Measurements from ENCODE around the gene ZFYVE27.

Gene ZFYVE27

DNA sequence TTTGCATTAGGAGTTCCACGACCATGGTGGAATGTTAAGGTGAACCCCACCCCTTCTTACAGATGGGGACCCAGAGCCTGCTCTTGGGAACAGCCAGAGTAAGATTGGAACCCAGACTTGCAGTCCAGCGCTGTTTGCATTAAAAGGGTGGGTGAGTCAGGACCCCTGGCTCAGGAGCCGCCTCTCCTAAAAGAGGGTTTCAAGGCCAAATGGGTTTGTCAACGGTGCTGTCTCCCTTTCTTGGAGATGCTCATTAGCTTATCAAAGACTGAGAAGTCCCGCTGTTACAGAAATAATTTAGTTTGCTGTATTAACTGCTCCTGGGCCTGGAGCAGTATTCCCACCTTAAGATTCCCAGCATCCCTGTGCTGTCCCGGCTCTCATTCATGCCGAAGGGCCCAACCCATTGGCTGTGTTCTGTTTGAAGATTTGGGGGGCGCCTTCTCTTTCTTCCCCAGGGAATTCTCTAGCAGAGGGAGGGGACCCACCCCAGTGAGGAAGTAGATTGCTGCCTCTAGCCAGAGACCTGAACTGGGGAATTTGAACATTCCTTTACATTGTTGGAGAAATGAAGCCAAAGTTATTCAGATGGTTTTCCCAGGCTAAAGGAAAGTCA, 21.6 kb upstream of the ZFYVE27 start:
- no peak for DNase-seq

DNA sequence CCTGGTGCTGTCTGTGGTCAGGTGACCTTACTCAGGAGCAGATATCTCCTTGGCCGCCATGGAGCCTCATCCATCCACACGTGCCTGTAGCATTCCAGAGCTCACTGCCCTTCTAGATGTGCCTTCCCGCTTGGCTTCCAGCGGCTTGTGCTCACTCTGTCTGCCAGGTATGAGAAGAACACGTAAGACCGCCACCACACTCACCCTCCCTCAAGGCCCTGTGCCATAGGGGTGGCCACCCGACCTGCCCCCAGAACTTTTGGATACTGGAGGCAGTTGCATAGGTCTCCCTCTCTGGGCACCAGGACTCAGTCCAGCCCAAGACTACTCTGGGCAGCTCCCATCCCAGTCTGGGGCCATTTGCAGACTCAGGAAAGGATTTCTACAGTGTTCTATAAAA, 19.3 kb upstream of the ZFYVE27 start:
- no peak for DNase-seq

DNA sequence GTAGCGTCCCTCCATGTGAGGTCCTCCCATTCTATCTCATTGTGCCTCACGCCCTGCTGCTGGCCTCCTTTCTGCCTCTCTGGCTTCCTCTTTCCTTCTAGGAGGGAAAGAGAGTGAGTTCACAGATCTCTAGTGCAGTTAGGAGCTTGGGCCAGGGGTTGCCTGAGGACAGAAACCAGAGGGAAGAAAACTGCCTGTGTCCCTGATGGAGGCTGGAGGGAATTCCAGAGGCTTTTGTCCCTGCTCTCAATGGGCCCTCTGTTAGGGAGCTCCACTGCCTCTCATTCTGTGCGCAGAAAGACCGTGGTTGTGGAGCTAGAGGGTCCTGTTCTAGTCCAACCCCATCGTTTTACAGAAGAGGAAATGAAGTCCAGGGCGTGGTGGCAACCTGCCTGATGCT, 18.8 kb upstream of the ZFYVE27 start:
- DNase-seq: no peak

DNA sequence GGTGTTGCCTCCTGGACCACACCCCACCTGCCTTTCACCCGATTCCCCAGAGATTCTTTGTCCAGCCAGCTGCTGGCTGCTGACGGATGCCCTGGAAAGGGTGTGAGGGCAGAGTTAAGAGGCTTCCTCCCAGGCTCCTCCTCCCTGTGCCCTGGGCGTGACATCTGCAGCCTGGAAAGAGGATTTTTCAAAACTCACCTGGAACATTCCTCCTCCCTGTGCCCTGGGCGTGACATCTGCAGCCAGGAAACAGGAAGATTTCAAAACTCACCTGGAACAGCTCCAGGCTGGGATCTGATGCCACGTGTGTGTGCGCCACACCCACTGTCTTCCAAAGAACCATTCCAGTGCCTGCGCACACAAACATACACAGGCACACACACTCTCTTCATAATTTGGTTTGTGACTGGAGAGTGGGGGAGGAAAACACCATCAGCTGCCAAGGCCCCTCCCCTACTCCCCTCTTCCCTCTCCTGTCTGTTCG, 18.2 kb upstream of the ZFYVE27 start:
- DNase-seq: peak; percentile 60

DNA sequence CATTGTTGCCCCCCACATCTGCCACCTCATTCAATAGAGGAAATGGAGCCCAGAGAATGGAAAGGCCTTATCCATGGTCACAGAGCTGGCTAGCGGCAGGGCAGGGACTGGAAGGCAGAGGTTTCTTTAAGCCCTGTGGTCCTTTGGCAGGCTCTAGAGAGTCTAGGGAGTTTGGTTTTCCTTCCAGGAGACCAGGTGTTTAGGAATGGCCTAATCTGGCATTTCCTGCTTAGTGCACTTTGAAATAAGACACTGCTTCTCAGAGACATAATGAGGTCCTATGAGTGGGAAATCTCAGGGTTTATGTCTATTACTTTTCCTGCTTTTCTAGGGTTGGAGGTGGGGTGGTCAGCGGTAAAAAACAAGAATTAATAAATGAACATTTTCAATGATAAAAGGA, 17.3 kb upstream of the ZFYVE27 start:
- DNase-seq: no peak

DNA sequence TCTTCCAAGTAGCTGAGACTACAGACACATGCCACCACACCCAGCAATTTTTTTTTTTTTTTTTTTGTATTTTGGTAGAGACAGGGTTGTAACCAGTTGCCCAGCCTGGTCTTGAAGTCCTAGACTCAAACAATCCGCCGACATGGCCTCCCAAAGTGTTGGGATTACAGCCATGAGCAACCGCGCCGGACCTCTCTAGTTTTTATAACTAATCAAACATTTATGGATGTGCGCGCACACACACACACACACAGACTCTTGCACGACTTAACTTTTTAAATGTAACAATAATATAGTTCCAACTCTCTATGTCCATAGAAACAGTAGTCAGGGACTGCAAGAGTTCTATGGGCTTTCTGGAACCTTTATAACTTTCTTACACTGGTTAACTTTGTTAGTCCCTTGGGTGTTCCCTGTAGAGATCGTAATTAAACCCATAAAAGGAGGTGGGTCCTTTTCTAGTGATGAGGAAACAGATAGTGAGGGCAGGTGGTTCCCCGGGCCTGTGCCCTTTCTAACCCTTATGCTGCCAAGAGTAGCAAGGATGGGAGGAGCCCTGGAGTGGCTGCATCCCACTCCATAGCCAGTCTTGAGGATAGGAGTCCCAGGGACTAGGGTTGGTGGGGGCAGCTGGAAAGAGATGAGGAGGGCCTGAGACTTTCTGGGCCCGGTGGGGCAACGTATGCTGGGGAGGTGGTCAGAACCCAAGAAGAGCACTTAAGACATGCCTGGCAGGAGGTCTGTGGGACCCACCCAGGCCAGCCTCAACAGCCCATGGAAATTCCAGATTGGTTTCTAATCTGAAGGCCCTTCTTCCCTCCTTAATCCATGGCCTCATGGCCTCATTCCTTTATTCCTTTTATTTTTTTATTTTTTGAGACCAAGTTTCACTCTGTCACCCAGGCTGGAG, 14.8 kb upstream of the ZFYVE27 start:
- no peak for DNase-seq

DNA sequence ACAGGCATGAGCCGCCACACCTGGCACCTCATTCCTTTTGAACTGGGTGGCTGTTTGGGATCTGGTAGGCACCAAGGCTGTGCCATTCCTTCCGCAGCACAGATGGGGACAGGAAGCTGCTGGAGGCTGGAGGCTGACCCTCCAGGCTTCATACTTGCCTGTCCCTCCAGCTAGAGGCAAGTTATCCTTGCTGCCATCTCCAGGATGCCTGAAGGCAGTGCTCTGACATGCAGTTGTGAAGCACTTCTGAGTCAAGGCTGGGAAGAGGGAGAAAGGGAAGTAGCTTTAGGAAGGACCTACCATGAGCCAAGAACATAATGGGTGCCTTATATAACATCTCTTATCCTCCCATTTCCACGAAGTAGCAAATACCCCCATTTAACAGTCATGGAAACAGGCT, 13.9 kb upstream of the ZFYVE27 start:
- DNase-seq: no peak

DNA sequence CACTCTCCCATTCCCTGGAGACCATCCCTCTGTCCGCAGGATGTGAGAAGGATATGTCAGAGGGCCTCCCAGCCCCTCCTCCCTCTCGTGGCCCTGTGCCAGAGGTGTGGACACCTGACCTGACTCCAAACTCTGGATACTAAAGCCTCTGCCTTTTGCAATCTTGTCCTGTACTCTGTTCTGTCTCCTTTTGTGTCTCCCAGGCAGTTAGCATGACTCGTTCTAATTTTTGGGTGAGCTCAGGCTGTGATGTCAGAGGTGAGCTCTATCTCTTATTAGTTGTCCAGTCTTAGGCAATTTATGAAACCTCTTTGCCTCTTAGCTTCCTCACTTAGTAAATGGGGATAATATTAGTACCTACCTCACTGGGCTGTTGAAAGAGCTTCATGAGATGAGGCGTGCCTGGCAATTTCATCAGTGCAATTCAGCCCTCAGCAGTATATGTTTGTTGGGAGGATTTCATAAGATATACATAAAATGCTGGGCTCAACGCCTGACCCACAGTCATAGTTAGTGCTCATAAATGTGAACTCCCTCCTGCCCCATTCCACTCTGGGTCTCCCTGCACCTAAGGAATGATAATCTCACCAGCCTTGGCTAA, 12.5 kb upstream of the ZFYVE27 start:
- DNase-seq: no peak

DNA sequence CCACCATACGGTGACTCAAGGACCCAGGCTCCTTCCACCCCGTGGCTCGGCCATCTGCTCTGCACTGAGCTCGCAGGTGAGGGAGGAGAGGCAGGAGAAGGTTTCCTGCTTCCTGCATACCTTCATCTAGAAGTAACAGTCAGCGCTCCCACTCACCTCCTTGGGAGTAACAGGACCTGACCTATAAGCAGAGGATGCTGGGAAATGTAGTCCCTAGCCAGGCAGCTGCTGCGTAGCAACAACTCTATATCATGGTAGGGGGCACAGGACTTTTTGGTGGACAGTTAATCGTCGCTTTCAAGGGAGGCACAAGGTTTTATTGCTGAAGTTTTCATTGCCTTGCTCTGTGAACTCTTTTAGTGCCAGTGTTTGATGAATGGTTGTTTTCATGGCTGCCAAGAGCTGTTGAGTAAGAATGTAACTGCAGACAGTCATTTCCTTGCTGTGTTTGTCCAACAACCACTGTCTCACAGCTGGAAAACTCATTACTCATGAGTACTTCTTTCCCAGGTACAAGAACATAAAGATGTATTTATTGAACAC, 10.2 kb upstream of the ZFYVE27 start:
- DNase-seq: peak; percentile 11

DNA sequence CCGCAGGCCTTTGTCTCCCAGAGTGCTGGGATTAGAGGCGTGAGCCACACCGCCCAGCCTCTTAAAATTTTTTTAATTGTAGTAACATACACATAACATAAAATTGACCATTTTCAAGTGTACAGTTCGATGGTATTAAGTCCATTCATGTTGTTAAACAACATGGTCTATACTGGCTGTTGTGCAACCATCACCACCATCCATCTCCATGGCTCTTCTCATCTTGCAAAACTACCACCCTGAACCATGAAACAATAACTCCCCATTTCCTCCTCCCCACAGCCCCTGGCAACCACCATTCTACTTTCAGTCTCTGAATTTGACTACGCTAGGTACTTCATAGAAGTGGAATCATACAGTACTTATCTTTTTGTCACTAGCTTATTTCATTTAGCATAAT, 7.9 kb upstream of the ZFYVE27 start:
- no peak for DNase-seq

DNA sequence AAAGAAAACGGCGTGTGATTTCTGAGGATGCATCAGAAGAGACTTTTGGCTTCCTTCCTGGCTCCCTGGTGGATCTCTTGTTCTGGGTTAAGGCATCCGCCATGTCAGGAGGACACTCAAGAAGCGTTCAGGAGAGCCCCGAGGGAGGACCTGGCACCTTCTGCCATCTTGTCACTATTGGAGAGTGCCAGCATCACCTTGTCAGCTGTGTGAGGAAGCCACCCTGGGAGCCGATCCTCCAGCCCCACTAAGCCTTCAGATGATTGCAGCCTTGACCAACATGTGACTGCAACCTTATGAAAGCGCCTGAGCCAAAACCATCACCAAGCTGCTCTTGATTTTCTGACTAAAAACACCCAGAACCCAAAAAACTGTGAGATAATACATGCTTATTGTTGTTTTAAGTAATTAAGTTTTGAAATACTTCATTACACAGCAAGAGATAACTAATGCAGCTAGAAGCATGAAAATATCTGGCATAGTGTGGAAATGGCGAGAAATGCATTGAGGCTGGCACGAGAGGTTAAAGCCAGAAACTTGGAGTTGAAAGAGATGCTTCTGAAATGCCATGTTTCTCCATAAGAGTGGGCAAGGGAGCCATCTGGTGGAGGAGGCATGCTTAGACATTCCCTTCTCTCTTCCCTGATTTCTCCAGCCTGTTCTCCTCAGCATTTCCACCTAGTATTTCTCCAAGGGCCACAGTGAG, 5.4 kb upstream of the ZFYVE27 start:
- peak; percentile 78 for DNase-seq

DNA sequence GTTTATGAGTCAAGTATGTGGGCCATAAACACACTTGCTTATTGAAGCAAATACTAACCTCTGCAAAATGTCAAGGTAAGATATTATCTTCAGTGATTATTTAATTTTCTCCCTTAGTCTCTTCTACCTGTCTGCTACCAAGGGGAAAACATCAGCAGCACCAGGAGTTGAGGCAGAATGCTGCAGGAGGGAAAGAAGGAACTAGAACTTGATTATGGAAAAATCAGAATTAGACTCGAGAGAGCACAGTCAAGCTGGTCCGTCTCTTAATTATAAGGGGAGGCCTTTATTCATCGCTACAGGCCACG, 4.9 kb upstream of the ZFYVE27 start:
- DNase-seq: no peak

DNA sequence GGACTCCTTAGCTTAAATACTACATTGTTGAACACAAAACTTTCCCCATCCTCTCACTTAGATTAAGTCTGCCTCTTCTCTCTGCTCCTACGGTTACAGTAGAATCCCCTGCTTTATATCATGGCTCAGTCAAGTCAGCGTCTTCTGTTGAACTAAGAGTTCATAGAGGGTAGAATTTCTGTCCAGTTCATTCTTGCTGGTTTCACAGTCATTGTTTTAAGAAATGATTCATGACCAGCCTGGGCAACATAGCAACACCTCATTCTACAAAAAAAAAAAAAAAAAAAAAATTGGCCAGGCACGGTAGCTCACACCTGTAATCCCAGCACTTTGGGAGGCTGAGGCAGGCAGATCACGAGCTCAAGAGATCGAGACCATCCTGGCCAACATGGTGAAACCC, 3.7 kb upstream of the ZFYVE27 start:
- DNase-seq: no peak

DNA sequence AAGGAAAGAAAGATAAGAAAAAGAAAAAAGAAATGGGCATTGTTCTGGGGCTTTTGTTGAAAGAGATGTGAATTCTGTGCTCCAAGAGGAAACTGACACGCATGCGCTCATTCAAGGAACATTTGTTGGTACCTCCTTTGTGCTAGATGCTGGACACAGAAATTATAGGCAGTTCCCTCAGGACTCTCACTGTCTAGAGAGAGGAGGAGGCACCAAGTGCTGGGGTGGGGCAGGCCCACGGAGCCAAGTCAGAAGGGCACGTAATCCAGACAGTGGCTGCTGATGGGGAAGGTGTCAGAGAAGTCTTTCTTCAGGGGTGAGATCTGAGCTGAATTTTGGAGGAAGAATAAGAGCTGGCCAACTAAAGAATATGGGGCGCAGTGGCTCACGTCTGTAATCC, 2.9 kb upstream of the ZFYVE27 start:
- DNase-seq: no peak

DNA sequence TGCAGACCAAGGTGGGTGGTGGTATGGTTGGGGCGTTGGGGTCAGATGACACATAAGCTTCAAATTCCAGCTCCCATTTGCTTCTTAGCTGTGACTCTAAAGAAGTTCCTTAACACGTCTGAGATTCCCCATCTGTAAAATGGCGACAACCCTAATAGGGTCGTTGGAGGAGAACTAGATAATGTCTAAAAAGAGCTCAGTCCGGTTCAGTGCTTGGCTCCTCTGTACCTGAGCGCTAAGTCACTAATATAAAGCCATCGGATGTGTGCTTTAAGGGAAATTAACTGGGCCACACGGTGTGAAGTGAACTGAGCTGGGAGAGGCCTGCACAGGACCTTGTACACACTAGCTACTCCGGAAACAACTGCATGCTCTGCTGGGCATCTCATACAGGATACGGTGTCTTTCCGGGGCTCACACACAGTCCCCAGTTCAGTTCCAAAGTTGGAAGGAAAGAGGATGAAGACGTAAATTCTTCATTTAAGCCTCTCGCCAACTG, 476 bp upstream of the ZFYVE27 start:
- no peak for DNase-seq

DNA sequence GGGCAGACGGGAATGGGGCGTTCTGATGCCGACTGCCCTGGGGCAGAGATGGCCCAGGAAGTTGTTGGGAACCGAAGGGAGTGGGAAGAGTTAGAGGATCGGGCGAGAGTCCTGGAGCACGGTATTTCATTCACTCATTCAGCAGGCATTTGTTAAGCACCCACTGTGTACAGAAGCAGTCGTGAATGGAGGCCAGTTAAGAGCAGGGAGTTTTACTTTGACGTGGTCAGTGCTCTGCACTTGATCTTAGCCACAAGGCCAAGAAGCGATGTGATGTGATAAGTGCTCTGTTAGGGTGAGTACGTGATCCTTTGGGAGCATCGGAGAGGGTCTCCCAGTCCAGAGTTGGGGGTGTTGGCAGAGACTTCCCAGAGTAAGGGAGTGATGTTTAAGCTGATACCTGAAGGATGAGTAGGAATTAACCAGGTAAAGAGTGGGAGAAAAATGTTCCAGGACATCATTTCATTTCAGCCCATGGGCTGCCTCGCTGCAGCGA, 890 bp downstream of the ZFYVE27 start:
- DNase-seq: no peak

DNA sequence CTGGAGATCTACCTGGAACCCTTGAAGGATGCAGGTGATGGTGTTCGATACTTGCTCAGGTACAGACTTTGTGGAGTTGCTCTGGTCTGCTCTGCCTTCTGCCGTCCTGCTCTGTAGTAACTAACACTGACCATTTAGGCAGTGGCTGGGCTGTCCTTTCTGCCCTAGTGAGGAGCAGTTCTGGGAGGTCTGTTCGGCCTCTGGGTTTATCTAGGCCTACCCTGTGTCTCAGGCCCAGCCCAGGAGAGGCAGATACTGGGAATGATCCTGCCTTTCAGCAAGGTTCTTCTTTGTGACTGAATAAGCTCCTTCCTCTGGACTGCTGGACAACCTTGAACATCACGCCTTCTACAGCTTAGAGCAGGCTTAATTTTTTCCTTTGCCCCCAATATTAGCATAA, 1.7 kb downstream of the ZFYVE27 start:
- no peak for DNase-seq

DNA sequence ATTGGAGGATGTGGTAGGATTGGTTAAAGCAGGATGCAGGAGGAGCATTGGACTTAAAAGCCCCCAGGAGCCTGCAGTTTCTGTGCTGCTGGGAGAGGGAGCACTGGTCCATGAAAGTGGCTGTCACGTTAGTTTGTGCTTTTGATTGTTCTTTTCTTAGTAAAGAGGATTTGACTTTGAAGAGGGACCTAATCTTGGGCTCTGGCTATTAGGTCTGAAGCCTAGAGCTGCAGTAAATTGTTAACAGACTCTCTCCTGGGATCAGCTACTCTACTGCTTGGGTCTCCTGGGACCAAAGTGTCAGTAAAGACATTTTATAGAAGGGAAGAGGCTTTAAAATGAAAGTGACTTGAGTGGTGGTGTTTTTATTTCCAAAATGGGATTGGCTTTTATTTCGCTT, 3.7 kb downstream of the ZFYVE27 start:
- DNase-seq: no peak

DNA sequence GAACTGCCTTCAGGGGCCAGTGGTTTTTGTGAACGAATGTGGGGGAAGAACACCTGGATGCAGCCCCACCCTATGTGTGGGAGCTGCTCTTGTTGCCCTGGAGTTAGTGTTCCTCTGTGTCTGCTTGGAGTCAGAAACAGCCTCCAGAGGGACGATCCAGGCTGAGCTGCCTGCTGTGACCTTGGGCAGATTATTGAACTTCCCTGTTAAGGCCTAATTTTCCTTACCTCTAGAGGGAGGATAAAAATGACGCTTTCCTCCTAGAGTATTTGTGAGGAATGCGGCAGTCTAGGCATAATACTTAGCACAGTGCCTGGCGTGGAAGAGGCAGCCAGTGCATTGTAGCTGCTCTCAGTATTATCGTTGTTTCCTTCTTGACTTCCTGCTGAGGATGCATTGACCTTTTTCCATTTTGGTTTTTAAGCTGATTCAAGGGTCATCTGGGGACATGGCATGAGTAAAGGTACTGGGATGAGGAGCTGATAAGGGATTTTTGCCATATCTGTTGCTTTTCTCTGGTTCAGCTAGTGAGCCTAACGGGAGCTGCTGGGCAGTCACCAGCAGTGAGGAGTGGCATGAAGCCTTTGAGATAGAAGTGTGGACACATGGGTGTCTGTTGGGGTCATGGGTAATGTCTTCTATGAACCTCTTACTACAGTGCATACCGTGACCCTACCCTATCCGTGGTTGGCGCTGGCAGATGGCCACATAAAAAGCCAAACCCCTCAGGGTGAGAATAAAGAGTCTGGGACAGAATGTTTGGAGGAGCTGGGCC, 6.4 kb downstream of the ZFYVE27 start:
- DNase-seq: no peak

DNA sequence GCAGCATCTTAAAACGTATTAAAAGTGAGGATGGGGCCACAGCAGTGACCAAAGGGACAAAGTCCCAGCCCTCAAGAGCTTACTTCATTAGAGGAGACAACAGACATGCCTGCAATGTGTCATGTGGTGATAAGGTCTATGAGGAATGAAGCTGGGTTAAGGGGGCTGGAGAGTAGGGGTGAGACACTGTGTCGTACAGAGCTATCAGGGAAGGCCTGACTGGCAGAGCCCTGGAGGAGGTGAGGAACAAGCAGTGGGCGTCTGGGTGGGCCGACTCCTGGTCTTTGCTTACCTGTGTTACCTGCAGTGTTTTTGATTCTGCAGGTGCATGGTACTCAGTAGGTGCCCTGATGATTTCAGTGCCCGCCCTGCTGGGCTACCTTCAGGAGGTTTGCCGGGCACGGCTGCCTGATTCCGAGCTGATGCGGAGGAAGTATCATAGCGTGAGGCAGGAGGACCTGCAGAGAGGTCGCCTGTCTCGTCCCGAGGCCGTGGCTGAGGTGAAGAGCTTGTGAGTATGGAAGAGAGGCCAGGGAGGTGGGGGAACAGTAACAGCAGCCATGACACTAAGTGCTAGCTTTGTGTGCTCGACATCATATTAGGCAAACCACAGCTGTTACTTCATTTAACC, 7.6 kb downstream of the ZFYVE27 start:
- DNase-seq: no peak

DNA sequence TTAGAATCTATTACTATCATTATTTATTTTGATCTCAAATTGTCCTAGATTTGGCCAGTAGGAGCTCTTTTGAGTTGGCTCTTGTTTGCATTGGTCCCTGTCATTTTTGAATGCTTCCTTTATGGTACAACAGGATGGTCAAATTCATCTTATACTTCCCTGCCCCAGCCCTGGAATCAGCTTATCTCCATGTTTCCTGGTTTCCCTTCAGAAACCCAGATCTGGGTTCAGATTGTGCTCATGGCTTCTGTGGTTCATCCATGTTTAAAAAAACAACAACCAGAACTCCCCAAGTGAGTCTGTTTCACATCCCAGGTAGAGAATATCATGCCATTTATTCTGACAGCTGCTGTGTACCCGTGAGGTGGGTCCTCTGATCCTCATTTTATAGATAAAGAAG, 10.6 kb downstream of the ZFYVE27 start:
- no peak for DNase-seq

DNA sequence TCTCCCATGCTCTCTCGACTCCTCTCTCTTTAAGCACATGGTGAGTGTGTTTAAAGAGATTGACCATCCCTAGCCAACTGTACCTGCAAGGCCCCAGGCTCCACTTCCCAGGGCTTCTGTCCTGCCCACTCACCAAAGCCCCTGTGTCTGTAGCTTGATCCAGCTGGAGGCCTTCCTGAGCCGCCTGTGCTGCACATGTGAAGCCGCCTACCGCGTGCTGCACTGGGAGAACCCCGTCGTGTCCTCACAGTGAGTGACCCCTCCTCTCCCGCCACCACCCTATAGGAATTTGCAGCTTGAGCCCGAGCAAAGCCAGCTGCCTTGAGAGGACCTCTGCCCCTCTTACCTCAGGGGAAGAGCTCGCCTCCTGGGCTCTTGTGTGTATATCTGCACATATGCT, 11.2 kb downstream of the ZFYVE27 start:
- DNase-seq: no peak

All from NCI-H146 (cell line).